Measurements from ENCODE around the gene HMOX1.

Gene HMOX1

DNA sequence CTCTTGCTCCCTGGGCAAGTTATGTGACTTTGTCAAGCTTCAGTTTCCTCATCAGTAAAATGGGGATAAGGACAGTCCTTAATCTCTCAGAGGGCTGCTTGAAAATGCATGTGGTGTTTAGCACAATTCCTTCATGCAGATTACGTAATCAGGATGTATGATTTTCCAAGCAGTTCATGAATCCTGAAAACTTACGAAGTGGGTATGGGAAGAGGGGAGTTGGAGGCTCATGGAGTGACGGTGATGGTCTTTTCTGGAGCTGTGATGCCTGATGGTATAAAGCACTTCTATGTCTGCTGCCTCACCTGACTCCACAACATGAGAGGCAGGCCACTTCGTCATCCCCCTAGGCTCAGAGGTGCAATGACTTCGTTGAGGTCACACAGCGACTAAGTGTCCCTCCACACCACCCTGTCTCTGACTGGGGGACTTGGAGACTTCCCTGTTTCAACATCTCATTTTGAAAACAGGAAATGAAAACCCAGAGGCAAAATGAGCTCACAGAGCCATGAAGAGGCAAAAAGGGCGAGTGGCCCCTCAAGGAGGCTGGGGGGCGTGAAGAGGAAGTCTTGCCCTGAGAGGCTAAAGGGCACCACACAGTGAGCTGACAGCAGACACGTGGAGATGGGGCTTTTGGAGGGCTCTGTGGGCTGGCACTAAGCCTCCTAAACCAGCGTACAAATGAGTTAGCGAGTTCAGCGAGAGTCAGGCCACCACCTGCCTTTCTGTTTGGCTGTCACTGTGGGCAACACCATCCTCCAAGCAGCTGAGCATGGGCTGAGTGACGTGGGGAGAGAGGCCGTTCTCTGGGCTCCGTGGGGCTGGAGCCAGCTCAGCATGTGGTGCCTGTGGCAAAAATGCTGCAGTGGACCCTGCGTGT lies 29.1 kb downstream of the HMOX1 start:
- DNase-seq, result peak; percentile 89

DNA sequence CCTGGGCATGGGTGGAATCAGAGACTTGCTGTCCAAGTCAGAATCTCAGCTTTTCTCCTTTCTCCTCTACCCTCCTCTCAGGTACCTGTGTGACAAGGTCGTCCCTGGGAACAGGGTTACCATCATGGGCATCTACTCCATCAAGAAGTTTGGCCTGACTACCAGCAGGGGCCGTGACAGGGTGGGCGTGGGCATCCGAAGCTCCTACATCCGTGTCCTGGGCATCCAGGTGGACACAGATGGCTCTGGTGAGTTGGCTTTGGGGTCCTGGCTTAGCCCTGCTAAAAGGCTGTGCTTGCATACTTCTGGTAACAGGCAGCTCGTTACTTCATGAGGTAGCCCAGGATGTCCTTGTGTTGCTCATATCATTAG lies 29.8 kb downstream of the HMOX1 start:
- no peak for DNase-seq

DNA sequence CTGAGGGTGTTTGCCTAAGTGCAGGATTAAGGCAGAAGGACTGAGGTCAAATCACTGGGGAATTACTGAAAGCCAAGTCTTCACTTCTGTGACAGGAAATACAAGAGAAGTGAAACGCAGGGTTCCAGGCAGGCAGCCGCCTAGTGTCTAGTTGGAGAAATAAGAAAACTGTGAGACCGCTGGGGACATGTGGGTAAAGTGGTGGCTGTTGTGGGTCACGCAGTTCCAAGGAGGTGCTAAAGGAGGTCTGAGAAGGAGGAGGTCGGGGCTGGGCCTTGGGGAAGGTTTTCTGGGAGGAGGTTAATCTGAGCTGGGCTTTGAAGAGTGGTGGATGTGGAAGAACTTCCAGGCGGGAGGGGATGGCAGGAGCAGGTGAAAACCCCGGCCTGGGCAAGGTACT lies 30.2 kb downstream of the HMOX1 start:
- DNase-seq, result no peak

DNA sequence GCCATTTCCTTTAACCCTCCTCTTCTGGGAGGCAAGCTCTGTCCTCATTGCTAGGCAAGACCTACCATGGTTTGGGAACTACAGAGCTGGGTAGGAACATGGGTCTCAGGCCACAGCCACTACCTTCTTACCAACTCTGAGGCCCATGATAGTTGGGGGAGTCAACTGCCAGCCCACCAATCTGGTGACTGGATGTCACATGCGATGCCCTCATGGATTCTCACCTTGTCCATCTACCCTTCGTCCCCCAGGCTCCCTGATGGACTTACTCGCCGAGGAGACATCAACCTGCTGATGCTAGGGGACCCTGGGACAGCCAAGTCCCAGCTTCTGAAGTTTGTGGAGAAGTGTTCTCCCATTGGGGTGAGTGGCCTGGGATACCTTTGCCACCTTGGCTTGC lies 32.7 kb downstream of the HMOX1 start:
- no peak for DNase-seq

DNA sequence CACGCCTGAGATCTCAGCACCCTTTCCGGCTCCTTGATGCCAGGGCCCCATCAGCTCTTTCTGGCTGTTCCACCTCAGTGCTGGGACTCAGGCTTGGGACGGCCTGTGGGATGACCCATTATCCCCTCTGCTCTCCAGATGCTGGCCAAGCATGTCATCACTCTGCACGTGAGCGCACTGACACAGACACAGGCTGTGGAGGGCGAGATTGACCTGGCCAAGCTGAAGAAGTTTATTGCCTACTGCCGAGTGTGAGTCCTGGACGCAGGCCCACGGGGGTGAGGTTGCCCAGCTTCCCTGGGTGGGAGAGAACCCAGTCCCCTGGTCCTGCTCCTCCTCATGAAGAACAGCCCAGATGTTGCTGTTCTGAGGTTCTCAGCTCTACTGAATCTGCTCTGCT lies 36.7 kb downstream of the HMOX1 start:
- no peak for DNase-seq

DNA sequence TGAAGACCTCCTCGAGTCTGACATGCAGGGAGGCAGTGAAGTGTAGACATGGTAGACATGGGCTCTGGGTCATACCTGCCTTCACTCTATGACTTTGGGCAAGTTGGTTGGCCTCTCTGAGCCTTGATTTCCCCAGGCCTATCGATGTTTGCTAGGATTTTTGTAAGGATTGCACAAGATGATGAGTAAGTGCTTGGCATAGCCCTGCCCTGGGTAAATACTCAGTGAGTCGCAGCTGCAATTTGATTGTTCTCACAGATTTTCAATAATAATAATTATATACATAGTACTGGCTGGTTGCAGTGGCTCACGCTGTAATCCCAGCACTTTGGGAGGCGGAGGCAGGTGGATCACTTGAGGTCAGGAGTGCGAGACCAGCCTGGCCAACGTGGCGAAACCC lies 37.2 kb downstream of the HMOX1 start:
- no peak for DNase-seq

DNA sequence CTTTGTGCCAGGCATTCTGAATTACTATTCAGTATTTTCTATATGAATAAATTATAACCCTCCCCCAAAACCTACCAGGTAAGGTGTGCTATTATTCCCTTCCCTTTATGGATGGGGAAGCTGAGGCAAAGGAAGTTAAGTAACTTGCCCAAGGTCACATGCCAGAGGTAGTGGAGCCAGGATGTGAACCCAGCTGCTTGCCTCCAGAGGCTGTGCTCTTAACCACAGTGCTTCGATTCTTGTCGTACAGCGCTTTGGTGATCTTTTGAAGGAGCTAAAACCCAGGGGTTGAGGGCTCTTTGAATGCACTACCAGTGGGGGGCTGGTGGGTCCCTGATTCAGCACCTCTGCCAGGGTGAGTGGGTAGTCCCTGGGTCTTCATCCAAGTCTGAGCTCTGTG lies 37.8 kb downstream of the HMOX1 start:
- DNase-seq, result no peak

DNA sequence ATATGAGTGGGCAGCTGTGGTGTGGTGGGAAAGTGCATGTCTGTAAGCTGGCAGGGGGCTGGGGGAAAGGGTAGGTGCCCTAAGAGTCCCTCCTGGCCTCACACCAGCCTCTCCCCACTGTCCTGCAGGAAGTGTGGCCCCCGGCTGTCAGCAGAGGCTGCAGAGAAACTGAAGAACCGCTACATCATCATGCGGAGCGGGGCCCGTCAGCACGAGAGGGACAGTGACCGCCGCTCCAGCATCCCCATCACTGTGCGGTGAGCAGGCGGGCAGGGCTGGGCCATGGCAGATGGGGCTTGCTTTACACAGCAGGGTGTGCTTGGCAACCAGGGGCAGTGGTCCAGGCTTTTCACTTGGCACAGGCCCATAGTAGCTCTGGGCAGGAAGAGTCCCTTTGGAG lies 38.9 kb downstream of the HMOX1 start:
- no peak for DNase-seq

DNA sequence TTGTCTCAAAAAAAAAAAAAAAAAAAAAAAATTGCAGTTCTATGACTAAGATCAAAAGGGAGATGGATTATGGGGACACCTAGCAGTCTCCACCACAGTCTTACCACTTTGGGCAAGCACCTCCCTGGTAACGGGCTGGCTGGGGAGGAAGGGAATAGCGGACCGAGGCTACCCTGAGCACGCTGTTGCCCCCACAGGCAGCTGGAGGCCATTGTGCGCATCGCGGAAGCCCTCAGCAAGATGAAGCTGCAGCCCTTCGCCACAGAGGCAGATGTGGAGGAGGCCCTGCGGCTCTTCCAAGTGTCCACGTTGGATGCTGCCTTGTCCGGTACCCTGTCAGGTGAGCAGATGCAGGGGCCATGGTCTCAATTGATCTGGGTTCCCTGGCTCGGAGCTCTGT lies 40.2 kb downstream of the HMOX1 start:
- no peak for DNase-seq

DNA sequence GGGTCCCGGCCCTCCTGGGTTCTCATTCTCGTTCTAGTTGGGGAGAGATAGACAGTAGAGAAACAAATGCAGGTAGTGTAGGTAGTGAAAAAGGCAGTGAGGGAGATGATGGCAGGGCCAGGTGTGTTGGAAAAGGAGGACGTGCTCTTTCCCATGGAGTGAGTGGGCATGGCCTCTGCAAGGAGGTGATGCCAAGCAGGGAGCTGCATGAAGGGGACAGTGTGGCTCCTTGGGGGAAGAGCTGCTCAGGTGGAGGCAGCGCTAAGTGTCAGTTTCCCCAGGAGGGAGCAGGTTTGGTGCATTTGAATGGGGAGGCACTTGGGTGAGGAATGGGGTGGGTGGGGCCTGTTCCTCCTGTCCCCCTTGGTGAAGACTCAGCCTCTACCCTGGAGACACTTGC lies 41.2 kb downstream of the HMOX1 start:
- DNase-seq, result no peak

DNA sequence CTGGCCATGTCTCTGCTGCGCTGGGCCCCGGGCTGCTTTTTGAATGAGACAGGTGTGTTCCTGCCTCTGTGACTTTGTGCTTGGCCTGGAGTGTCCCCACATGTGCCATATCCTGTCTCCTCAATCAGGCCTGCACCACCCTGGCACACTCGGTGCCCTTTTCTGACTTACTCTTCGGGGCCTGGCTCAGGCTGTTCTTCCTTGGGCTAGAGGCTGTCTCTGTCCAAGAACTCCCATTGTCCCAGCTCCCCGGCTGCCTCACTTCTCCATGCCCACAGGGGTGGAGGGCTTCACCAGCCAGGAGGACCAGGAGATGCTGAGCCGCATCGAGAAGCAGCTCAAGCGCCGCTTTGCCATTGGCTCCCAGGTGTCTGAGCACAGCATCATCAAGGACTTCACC lies 42.0 kb downstream of the HMOX1 start:
- no peak for DNase-seq

DNA sequence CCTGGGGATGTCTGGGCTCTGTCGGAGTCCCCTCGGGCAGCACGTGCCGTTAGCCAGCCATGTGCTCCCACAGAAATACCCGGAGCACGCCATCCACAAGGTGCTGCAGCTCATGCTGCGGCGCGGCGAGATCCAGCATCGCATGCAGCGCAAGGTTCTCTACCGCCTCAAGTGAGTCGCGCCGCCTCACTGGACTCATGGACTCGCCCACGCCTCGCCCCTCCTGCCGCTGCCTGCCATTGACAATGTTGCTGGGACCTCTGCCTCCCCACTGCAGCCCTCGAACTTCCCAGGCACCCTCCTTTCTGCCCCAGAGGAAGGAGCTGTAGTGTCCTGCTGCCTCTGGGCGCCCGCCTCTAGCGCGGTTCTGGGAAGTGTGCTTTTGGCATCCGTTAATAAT lies 43.2 kb downstream of the HMOX1 start:
- no peak for DNase-seq

DNA sequence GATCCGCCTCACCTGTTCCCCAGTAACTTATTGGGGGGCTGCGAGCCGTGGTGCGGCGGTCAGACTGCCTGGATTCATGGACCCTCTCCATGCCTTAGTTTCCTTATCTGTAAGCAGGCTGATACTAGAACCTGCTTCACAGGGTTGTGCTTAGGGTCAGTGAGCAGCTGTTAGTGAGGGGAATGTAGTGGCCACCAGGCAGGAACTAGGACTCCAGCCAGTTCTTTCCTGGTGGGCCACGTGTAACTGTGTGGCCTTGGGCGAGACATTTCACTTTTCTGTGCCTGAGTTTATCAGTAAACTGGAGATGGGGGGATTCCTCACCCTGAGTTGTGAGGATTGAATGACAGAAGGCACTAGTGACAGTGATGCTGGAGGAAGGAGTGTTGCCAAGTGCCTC lies 43.9 kb downstream of the HMOX1 start:
- no peak for DNase-seq

DNA sequence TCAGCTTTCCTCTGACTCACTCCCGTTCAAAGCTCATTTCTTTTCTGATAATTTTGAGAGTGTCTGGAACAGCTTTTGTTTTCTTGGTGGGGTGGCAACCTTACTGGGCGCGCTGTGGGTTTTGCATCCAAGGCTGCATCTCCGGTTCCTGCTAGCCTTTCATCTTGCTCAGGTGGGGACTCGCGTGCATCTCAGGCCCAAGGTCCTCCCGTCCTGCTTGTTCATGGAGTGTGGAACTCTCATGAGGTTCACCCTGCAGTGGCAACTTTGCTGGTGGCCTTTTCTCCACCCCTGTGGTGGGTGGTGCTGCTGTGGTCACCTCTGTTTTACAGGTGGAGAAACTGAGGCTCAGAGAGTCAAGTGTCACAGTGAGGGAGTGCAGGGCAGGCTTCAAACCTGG lies 44.6 kb downstream of the HMOX1 start:
- DNase-seq, result no peak

DNA sequence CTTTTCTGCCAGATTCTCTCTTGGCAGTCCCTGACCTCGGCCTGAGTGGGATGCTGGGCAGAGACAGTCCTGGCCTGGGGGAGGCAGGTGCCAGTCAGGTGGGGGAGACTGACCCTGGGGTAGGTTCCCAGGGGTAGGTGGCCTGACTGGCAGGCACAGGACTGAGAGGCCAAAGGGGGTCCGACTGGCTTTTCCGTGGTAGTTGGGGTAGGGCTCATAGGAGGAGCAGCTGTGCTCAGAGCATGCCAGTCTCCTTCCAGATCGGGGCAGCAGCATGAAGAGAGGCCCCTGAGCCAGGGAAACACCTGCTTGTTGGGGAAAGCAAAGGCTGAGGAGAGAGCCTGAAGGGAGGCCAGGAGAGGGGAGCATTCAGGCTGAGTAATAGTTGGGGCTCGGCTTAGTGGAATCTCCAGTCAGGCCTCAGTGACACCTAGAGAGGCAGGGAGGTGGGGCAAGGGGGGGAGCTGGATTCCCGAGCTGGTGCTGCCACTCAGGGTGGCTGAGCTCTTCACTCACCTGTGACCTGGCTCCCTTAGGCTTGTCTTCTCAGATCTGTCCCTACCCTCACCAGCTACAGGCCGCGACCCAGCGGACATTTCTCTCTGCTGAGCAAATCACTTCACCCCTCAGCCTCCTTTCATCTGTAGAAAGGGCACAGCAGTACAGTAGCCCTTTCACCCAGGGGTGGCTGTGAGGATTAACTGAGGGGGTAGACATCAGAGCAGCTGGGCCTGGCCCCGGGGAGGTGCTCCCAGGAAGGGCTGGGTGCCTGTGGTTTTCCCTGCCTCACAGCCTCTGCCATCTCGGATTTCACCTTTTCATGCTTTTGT lies 45.3 kb downstream of the HMOX1 start:
- DNase-seq, result no peak

DNA sequence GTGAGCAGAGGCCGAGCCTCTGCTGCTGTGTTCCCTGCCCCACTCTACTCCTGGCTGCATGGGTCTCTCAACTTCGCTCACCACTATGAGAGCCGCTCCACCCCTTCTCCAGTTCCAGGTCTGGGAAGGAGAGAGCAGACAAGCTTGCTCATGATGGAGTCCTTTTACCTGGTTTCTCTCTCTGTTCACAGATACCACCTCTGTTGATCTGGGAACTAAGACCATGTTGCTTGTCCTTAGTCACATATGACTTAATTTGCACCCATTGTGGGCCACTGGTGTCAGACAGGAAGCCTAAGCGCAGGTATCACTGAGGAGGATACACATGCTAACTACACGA lies 45.9 kb downstream of the HMOX1 start:
- no peak for DNase-seq

DNA sequence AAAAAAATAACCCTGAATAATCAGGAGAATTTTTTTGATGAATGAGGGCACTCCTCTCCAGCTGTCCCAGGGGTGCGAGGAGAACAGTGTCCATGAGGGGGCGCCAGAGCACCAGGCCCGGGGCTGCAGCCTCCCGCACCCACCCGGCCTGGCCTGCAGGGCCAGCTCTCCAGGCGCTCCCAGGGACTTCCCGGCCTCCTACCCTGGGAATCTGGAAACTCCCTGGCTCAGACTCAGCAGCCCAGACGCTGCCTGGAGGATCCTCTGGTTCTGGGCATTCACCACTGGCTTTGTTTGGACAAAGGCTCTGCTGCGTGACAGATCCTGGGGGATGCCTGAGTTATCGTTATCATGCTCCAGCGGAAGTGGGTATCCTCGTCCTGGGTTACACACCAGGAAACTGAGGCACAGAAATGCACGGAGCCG lies 50.0 kb downstream of the HMOX1 start:
- DNase-seq, result no peak

DNA sequence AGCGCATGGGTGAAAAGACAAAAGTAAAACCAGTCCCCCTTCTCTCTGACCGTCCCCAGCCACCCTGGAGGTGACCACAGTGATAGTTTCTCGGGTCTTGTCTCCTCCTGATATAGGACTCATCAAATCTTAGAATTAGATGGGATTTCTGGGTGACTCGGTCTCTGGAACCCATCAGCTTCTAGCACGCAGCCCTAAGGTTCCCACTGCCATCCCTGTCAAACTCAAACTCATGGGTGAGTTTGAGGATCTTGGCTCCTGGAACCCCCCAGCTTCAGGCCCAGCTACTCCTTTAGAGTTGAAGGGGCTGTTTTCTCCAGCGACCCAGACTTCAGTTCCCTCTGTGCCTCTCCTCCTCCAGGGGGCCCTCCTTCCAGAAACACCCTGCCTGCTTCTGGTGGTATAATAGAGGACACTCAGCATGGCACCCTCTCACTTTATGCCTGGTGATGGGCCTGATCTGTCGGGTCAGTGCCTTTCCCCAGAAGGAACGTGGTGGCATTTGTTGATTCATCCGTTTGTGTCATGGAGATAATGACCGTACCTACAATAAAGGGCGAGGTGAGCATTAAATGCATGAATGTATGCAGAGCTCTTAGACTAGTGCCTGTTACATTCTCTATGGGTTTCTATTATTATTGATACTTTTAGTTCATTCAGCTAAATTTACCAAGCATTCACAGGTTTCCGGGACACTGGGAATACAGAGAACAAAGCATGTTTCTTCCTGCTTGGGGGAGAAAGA lies 50.8 kb downstream of the HMOX1 start:
- DNase-seq, result no peak

DNA sequence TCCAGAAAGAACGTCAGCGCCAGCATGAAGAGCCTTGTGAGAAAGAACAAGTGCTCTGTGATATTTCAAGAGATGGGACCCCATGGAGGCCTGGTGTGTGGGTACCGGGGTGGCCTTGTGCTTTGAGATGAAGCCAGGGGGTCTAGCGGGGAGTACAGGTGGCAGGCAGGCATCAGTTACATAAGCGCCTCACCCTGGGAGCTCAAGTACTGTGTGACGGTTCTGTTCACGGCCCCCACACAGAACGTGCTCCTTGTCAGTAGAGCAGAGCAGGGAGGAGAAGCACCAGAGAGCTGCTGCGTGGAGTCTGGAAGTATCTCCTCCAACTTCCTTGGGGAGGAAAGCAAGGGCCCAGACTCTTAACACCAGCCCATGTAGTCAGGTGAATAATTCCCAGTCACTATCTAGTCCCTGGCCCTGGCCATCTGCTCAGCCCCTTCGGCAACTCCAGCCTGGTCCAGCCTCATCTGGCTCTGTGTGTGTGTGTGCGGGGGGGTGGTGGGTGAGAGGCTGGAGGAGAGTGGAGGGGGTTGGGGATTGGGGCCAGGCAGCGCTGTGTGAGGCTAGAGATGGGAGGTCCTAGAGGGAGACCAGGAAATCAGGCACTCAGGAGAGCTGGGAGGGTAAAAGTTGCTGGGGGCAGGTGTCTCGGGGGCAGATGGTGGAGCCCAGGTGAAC lies 51.5 kb downstream of the HMOX1 start:
- no peak for DNase-seq

DNA sequence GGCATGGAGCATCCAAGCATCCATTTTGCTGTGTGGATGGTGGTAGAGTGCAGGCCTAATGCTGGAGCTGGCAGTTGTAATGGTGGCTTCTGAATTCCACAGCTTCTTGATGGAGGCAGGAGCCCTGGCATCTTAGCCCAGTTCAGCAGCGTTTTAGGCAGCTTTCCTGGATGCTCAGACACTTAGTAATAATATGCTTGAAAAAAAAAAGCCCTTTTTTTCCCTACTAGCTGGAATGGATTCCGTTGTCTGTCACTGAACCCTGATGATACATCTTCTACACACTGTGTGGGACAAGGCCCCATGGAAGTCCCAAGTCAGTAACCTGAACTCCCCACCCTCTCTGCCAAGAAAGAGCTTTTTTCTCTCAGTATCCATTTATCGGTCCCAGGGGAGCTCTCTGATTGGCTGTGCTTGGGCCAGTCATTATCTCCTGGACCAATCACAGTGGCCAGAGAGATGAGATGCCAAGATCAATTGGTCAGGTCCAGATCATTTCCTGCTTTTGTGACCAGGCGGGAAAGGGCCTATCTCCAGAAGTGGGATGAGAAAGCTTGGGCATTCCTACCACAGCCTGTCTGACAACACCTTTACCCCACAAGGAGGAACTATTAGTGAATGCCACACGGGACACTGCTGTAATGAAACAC lies 53.3 kb downstream of the HMOX1 start:
- DNase-seq, result no peak

DNA sequence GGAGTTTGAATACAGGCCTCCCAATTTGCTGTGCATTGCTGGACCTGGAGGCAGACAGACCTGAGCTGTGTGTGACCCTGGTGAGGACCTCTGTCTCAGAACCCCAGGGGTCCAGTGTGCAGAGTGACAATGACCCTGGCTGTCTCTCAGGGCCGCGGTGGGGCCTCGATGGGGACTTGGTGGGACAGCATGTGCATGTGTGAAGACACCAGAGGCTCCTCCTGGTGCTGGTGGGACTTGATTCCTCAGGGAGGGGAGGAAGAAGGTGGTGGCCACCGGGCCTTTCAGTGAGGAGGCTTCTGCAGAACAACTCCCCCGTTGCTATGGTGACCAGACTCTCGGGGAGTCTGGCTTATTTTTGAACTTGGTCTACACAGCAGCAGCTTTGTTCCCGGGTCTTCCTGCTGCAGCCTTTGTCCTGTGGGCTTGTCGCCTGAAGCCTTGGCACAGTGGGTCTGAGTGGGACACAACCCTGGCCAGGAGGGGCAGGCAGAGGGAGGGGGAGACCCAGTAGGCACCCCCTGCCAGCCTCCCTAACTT lies 54.4 kb downstream of the HMOX1 start:
- DNase-seq, result no peak

DNA sequence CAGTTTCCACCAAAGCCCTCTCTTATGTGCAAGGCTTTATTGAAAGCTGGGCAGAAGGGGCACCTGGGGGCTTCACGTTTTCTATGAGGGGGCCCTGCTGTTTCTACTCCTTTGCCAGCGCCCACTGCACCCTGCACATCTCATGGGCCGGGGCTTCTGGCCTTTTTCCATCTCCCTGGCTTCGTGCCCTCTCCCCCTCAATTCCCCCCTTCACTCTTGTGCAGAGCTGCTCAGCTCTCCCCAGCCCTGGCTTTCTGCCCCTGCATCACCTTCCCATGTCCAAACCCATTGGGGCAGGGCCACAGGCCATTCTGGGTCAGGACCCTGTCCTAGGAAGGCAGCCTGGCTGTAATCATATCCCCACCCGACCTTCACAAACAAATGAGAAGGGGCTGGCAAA lies 55.5 kb downstream of the HMOX1 start:
- DNase-seq, result no peak
